Trophoblast cell (in vitro differentiated cells and primary cell): Measurements from ENCODE around the gene PFKFB2.

Source experiments
- DNase-seq, 2 donors: peaks; one replicate each; pipeline ENCODE4 v3.0.0-alpha.2; 2016
- H2AFZ ChIP-seq: 2 replicates; pipeline ENCODE4 v1.6.1; 2013; ENCODE audit warnings: low read length, moderate library complexity, mild to moderate bottlenecking; ENCODE audit not compliant: insufficient read depth, poor library complexity
- H2AK5ac ChIP-seq: 2 replicates; pipeline ENCODE4 v1.6.1; 2013; ENCODE audit warnings: mild to moderate bottlenecking, low read length
- H2BK120ac ChIP-seq: 2 replicates; pipeline ENCODE4 v1.6.1; 2013; ENCODE audit warnings: low read length, mild to moderate bottlenecking, moderate library complexity; ENCODE audit not compliant: insufficient read depth, poor library complexity
- H2BK12ac ChIP-seq: 2 replicates; pipeline ENCODE4 v1.6.1; 2013; ENCODE audit warnings: mild to moderate bottlenecking, low read length, moderate library complexity
- H2BK5ac ChIP-seq: 2 replicates; pipeline ENCODE4 v1.6.1; 2013; ENCODE audit warnings: low read length, low read depth, moderate library complexity, mild to moderate bottlenecking; ENCODE audit not compliant: poor library complexity
- H3K14ac ChIP-seq: 2 replicates; pipeline ENCODE4 v1.6.1; 2013; ENCODE audit warnings: mild to moderate bottlenecking, low read length
- H3K18ac ChIP-seq: 2 replicates; pipeline ENCODE4 v1.6.1; 2013; ENCODE audit warnings: mild to moderate bottlenecking, low read length
- H3K23ac ChIP-seq: 2 replicates; pipeline ENCODE4 v1.6.1; 2013; ENCODE audit warnings: low read length
- H3K27ac ChIP-seq: 2 replicates; pipeline ENCODE4 v1.5.1; 2013; ENCODE audit warnings: low read depth, mild to moderate bottlenecking, inconsistent platforms, low read length, moderate library complexity
- H3K27me3 ChIP-seq: 2 replicates; pipeline ENCODE4 v1.6.1; 2013; ENCODE audit warnings: inconsistent platforms, mild to moderate bottlenecking, low read length, moderate library complexity; ENCODE audit not compliant: insufficient read depth
- H3K36me3 ChIP-seq, 2 experiments: 1 replicate in 1 of 2; 2 replicates in 1 of 2; pipeline ENCODE4 v1.6.1; 2013; ENCODE audit warnings: low read length in 2 of 2, mild to moderate bottlenecking in 2 of 2, moderate library complexity in 1 of 2; ENCODE audit not compliant: insufficient read depth in 2 of 2, control insufficient read depth in 1 of 2
- H3K4ac ChIP-seq: 2 replicates; pipeline ENCODE4 v1.6.1; 2013; ENCODE audit warnings: low read depth, mild to moderate bottlenecking, low read length, moderate library complexity
- H3K4me1 ChIP-seq, 2 experiments: 1 replicate in 1 of 2; 2 replicates in 1 of 2; pipeline ENCODE4 v1.6.1; 2013; ENCODE audit warnings: low read length in 2 of 2, mild to moderate bottlenecking in 2 of 2, moderate library complexity in 1 of 2; ENCODE audit not compliant: insufficient read depth in 2 of 2, control insufficient read depth in 1 of 2
- H3K4me2 ChIP-seq: 2 replicates; pipeline ENCODE4 v1.6.1; 2013; ENCODE audit warnings: inconsistent platforms, mild to moderate bottlenecking, low read length, moderate library complexity
- H3K4me3 ChIP-seq: 2 replicates; pipeline ENCODE4 v1.5.1; 2013; ENCODE audit warnings: mild to moderate bottlenecking, low read depth, low read length, inconsistent platforms
- H3K79me1 ChIP-seq: one replicate; pipeline ENCODE4 v1.6.1; 2013; ENCODE audit warnings: low read length
- H3K79me2 ChIP-seq: 2 replicates; pipeline ENCODE4 v1.6.1; 2013; ENCODE audit warnings: low read length, mild to moderate bottlenecking; ENCODE audit not compliant: control insufficient read depth, insufficient read depth, poor library complexity
- H3K9ac ChIP-seq: 2 replicates; pipeline ENCODE4 v1.6.1; 2013; ENCODE audit warnings: mild to moderate bottlenecking, low read length
- H3K9me3 ChIP-seq: 2 replicates; pipeline ENCODE4 v1.6.1; 2013; ENCODE audit warnings: low read depth, mild to moderate bottlenecking, control low read depth, inconsistent platforms, low read length; ENCODE audit not compliant: insufficient read depth
- H4K12ac ChIP-seq: 2 replicates; pipeline ENCODE4 v1.6.1; 2013; ENCODE audit warnings: low read depth, mild to moderate bottlenecking, low read length, moderate library complexity
- H4K8ac ChIP-seq: 2 replicates; pipeline ENCODE4 v1.6.1; 2013; ENCODE audit warnings: low read depth, mild to moderate bottlenecking, low read length, moderate library complexity
- H4K91ac ChIP-seq: one replicate; pipeline ENCODE4 v1.6.1; 2013; ENCODE audit warnings: low read depth, mild to moderate bottlenecking, low read length, moderate library complexity
- WGBS: extraction: QIAGEN DNeasy Blood & Tissue Kit; methylation state at CpG from one replicate; pipeline ENCODE4 v1.1.7; 2013; ENCODE audit warnings: missing lambda C conversion rate; ENCODE audit not compliant: insufficient read length, insufficient coverage; ENCODE audit errors: extremely low coverage; 5-methylcytosine and 5-hydroxymethylcytosine counted together

PFKFB2 gene

GRCh38 chr1:207034208-207034607, 18.9 kb upstream of the PFKFB2 start:
- Histone ChIP-seq H2BK120ac (no peak overlapping the region), H3K23ac (no peak overlapping the region), H3K4me2 (no peak overlapping the region), H3K18ac (no peak overlapping the region), H3K79me1 (no peaks in the 10 kb centered on the region), H2AFZ (no peak overlapping the region), H3K4me1 (peaks cover 0 to 3% of the 10 kb centered on the region in 2 experiments), H2AK5ac (no peak overlapping the region), H2BK12ac (no peak overlapping the region), H3K36me3 (no peaks in the 10 kb centered on the region), H3K4ac (no peak overlapping the region), H3K4me3 (no peak overlapping the region), H4K12ac (no peak overlapping the region), H3K9ac (no peak overlapping the region), H3K14ac (no peak overlapping the region), H3K27ac (no peak overlapping the region), H3K9me3 (no peaks in the 10 kb centered on the region), H4K91ac (no peak overlapping the region), H4K8ac (no peak overlapping the region), H3K79me2 (no peaks in the 10 kb centered on the region), H3K27me3 (no peaks in the 10 kb centered on the region), H2BK5ac (no peak overlapping the region)
- no CpG with 5 or more reads among the region's 1 CpG for WGBS
- DNase-seq: no peak

DNA sequence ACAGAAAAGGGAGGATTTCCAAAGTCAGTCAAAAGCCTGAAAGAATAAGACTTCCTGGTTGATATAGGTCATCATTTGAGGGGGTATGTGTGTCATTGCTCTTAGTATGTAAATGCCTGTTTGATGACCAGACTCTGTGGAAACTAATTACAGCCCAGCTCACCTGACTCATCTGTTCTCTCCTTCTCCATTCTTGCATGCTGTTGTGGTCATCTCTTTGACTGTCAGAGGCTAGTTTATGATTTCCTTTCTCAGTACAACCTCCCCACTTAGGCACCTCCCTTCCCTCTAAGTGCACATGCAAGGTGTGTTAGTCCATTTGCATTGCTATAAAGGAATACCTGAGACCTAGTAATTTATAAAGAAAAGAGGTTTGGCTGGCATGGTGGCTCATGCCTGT, 18.1 kb upstream of the PFKFB2 start:
- no peak overlapping the region for H2BK5ac ChIP-seq
- H2BK12ac ChIP-seq: no peak overlapping the region
- H2AFZ ChIP-seq: no peak overlapping the region
- H3K27me3 ChIP-seq: no peaks in the 10 kb centered on the region
- no peak overlapping the region for H3K4ac ChIP-seq
- H2AK5ac ChIP-seq: no peak overlapping the region
- H4K8ac ChIP-seq: no peak overlapping the region
- no peak overlapping the region for H3K9ac ChIP-seq
- H3K4me3 ChIP-seq: no peak overlapping the region
- H3K4me2 ChIP-seq: no peak overlapping the region
- no peak overlapping the region for H3K18ac ChIP-seq
- no peak for DNase-seq
- no peaks in the 10 kb centered on the region for H3K79me2 ChIP-seq
- H3K4me1 ChIP-seq: peaks cover 0 to 3% of the 10 kb centered on the region in 2 experiments
- no peak overlapping the region for H4K91ac ChIP-seq
- no peak overlapping the region for H3K23ac ChIP-seq
- no peak overlapping the region for H2BK120ac ChIP-seq
- no peaks in the 10 kb centered on the region for H3K36me3 ChIP-seq
- no peak overlapping the region for H4K12ac ChIP-seq
- H3K79me1 ChIP-seq: no peaks in the 10 kb centered on the region
- H3K27ac ChIP-seq: no peak overlapping the region
- H3K9me3 ChIP-seq: no peaks in the 10 kb centered on the region
- no peak overlapping the region for H3K14ac ChIP-seq

- no CpG with 5 or more reads among the region's 4 CpGs for WGBS
- H4K8ac ChIP-seq: no peak overlapping the region
- H3K4ac ChIP-seq: no peak overlapping the region
- no peak overlapping the region for H3K23ac ChIP-seq
- no peaks in the 10 kb centered on the region for H3K27me3 ChIP-seq
- H3K79me2 ChIP-seq: no peaks in the 10 kb centered on the region
- no peak for DNase-seq
- no peak overlapping the region for H3K14ac ChIP-seq
- H3K4me3 ChIP-seq: no peak overlapping the region
- H2BK5ac ChIP-seq: no peak overlapping the region
- no peak overlapping the region for H2BK12ac ChIP-seq
- no peak overlapping the region for H3K9ac ChIP-seq
- H2BK120ac ChIP-seq: no peak overlapping the region
- no peak overlapping the region for H4K91ac ChIP-seq
- peaks cover 0 to 3% of the 10 kb centered on the region in 2 experiments for H3K4me1 ChIP-seq
- H4K12ac ChIP-seq: no peak overlapping the region
- no peak overlapping the region for H2AFZ ChIP-seq
- no peaks in the 10 kb centered on the region for H3K79me1 ChIP-seq
- H3K18ac ChIP-seq: no peak overlapping the region
- H2AK5ac ChIP-seq: no peak overlapping the region
- H3K36me3 ChIP-seq: no peaks in the 10 kb centered on the region
- H3K9me3 ChIP-seq: no peaks in the 10 kb centered on the region
- no peak overlapping the region for H3K4me2 ChIP-seq
- no peak overlapping the region for H3K27ac ChIP-seq
Measured at GRCh38 chr1:207035877-207036551, 17.1 kb upstream of the PFKFB2 start.

GRCh38 chr1:207036865-207037264, 16.2 kb upstream of the PFKFB2 start:
- no CpG with 5 or more reads among the region's 1 CpG for WGBS
- no peak for DNase-seq

More at GRCh38 chr1:207036865-207037264, 16.2 kb upstream of the PFKFB2 start:
- Histone ChIP-seq H3K27ac (no peak overlapping the region), H3K79me2 (no peaks in the 10 kb centered on the region), H3K23ac (no peak overlapping the region), H2BK120ac (no peak overlapping the region), H4K91ac (no peak overlapping the region), H3K18ac (no peak overlapping the region), H3K79me1 (no peaks in the 10 kb centered on the region), H3K4me3 (no peak overlapping the region), H4K12ac (no peak overlapping the region), H2BK12ac (no peak overlapping the region), H3K9ac (no peak overlapping the region), H3K4me1 (peaks cover 0 to 3% of the 10 kb centered on the region in 2 experiments), H3K4ac (no peak overlapping the region), H3K36me3 (no peaks in the 10 kb centered on the region), H2AK5ac (no peak overlapping the region), H4K8ac (no peak overlapping the region), H3K27me3 (no peaks in the 10 kb centered on the region), H3K4me2 (no peak overlapping the region), H3K14ac (no peak overlapping the region), H3K9me3 (no peaks in the 10 kb centered on the region), H2BK5ac (no peak overlapping the region), H2AFZ (no peak overlapping the region)
